Measurements from ENCODE around the gene BUB1.
"Not testable (repeated sequence)": the region's sequence is repeated elsewhere in the genome, so short reads cannot be mapped to it uniquely, and the experiment has no call there.

The BUB1 gene

DNA sequence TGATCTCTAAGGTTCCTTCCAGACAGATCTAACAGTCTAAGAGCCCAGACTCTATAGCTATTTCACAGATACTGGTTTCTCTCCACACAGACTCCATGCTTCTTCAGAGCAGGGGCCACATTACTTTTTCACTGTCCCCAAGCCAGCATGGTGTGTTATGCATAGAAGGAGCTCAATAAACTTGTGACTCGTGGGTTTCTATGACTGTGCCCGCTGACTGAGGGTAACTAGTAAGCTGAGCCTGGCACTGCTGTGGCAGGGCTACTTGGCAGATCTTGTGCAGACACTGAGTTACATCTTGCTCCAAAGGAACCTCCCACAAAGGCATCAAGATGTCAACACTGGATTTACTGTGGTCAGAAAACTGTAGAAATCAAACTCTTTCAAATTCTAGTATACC lies 85.9 kb downstream of the BUB1 start:
- DNase-seq: not testable (repeated sequence)

DNA sequence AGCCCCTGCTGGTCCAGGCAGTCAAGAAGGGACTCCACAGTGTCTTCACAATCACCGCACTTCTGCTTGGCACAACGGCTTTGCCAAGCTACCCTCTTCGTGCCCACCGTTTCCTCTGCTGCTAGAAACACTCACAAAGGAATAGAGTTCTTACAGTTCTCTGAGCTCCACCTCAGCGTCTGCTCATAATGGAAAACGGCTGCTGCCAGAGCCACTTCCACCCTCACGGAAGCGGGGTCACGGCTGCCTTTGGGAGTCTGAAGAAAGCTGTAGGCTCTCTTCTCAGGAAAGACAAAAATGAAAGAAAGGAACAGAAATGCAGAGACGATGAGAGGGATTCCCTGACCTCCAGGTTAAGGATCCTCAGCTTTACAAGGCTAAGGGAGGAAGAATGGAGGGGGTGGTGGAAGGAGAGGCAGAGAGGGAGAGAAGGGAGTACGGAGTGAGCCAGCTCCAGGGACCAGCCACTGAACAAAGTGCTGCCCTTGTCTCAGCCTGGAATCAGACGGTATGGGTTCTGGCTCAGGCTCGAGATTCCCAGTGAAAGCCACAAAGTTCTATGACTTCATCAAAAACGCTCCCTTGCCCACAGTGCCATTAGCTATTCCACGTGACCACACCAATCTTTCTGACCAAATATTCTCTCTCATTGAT lies 88.1 kb downstream of the BUB1 start:
- DNase-seq: not testable (repeated sequence)

DNA sequence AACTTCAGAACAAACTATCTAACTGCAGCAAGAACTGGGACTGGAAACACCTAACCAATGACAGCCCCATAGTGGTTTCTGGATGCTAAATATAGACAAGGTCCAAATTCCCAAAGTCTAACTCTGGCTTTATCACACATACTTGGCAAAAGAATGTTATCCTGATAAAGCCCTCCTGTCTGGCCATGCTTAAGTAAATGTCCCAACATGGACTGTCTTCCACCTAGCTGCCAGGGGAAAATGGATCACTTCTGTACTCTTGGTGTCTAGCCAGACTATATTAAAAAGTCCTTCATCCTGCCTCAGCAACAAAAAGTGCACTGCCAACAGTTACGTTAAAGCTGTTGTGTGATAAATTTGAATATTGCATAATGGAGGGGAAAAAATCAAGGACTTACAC lies 89.3 kb downstream of the BUB1 start:
- not testable (repeated sequence) for DNase-seq
